Bronchial epithelial cell (primary cell): Measurements from ENCODE around the gene CLOCK. TPM values are rescaled to one million over a fixed set of nuclear protein-coding genes. Genes with fewer than 3 reads are reported as not detected.
"Not testable (repeated sequence)": the region's sequence is repeated elsewhere in the genome, so short reads cannot be mapped to it uniquely, and the experiment has no call there.

Experiments
- DNase-seq: peaks from one replicate; pipeline ENCODE4 v3.0.0-alpha.2; 2010; ENCODE audit warnings: low read depth
- FAIRE-seq: peaks from 2 replicates; lab custom pipeline; 2011; peaks lifted over from hg19 to GRCh38; lab: Jason Lieb, UNC
- H3K27me3 ChIP-seq: 2 replicates; pipeline ENCODE4 v1.5.1; 2011; ENCODE audit warnings: low read length; ENCODE audit not compliant: control insufficient read depth, insufficient read depth
- H3K36me3 ChIP-seq: 2 replicates; pipeline ENCODE4 v1.5.1; 2011; ENCODE audit warnings: low read length; ENCODE audit not compliant: control insufficient read depth, insufficient read depth
- H3K4me3 ChIP-seq: 2 replicates; pipeline ENCODE4 v1.5.1; 2011; ENCODE audit warnings: mild to moderate bottlenecking, low read depth, low read length, control low read depth
- total RNA-seq: library from RNA; depleted of rRNA; stranded (reverse); fragments of >200 nt; gene quantifications from 2 replicates; pipeline ENCODE4 v1.2.1, GENCODE V29; 2014
- TF ChIP-seq, protein P1 (sequence below): IDR thresholded peaks from 2 replicates; pipeline ENCODE4 v1.5.1; 2011; ENCODE audit warnings: mild to moderate bottlenecking, moderate library complexity, low read length, control low read depth, inconsistent platforms; ENCODE audit not compliant: insufficient read depth, severe bottlenecking

Gene CLOCK
- total RNA-seq, 1 donor from 2014 or later = 20.8 TPM

DNA sequence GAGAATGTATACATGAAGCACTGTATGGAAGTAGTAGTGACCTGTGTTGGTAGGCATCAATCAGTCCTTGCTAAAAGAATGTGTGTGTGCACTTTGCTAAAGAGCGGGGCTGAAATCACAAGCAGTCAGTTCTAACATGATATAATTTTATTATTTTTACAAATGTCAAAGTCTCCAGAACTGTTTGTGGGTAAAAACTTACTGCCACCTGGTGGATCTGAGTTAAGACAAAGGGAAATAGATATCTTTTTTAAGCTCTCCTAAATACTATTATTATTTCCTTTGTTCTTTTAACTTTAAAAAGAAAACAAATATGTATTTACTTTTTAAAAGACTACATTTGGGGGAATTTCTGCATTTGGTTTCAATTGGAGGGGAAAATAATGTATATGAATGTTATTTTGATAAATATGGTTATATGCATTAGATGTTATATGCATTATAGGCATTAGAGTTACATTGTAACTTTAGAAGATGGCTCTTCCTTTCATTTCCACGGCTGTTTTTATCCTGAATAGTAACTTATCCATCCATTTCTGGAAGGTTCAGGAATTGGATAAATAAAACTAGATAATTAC lies 7.8 kb upstream of the CLOCK start:
- H3K27me3 ChIP-seq = no peaks in the 10 kb centered on the region
- TF ChIP-seq, protein P1, sequence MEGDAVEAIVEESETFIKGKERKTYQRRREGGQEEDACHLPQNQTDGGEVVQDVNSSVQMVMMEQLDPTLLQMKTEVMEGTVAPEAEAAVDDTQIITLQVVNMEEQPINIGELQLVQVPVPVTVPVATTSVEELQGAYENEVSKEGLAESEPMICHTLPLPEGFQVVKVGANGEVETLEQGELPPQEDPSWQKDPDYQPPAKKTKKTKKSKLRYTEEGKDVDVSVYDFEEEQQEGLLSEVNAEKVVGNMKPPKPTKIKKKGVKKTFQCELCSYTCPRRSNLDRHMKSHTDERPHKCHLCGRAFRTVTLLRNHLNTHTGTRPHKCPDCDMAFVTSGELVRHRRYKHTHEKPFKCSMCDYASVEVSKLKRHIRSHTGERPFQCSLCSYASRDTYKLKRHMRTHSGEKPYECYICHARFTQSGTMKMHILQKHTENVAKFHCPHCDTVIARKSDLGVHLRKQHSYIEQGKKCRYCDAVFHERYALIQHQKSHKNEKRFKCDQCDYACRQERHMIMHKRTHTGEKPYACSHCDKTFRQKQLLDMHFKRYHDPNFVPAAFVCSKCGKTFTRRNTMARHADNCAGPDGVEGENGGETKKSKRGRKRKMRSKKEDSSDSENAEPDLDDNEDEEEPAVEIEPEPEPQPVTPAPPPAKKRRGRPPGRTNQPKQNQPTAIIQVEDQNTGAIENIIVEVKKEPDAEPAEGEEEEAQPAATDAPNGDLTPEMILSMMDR = peak; percentile 21
- DNase-seq (peak; percentile 40), FAIRE-seq (no peak)
- no peaks in the 10 kb centered on the region for H3K36me3 ChIP-seq
- H3K4me3 ChIP-seq = no peak overlapping the region

DNA sequence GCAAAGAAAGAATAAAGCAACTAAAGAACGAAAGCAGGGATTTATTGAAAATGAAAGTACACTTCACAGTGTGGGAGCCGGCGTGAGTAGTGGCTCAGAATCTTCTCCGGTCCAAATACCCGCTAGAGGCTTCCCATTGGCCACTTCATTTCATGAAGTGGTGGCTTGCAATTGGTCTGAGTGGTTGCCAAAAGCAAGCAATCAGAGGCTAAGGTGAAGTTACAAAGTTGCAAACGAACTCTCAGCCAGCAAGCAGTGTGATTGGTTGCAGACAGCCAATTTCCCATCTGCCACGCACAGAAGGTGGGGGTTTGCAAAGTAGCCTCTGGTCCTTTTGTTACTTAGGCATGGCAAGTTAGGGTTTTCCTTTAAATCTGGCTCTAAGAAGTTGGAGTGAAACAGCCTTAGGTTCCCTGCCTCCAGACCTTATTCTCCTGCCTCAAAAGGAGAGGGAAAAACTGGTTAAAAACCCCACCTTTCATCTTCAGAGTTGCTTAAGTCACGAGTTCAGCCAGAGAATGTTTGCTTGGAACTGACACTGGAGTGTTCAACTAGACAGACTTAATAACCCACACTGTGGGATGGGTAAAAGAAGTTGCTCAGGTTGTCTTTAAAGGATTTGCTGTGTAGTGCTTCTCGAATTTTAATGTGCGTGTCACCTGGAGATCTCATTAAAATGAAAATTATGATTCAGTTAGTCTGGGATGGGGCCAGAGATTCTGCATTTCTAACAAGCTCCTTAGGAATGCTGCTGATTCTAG lies 6.9 kb upstream of the CLOCK start:
- no peaks in the 10 kb centered on the region for H3K27me3 ChIP-seq
- DNase-seq (no peak), FAIRE-seq (no peak)
- TF ChIP-seq, protein P1 = no peak
- H3K36me3 ChIP-seq = no peaks in the 10 kb centered on the region
- H3K4me3 ChIP-seq = no peak overlapping the region

DNA sequence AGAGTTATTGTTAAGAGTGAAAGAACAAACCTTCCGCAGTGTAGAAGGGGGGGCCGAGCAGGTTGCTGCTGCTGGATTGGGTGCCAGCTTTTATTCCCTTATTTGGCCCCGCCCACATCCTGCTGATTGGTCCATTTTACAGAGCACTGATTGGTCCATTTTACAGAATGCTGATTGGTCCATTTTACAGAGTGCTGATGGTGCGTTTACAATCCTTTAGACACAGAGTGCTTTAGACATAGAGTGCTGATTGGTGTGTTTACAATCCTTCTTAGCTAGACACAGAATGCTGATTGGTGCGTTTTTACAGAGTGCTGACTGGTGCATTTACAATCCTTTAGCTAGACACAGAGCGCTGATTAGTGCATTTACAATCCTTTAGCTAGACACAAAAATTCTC lies 5.3 kb upstream of the CLOCK start:
- not testable (repeated sequence) for DNase-seq, H3K27me3 ChIP-seq, FAIRE-seq, H3K4me3 ChIP-seq, H3K36me3 ChIP-seq

DNA sequence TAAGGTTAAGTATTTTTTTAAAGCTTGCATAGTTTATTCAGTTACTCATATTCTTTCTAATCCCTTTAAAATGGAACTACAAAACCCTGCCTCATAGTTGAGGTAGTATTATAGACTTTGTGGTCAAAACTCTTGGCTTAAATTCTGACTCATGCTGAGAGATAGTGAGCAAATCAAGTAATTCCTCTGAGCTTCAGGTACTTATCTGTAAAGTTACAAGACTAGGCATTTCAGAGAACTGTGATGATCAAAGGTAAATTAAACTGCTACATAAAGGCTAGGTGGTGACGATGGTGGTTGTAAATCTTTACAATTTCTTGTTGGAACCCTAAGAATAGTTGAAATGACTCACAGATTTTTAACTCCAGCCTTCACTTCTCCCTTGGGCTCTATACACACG lies 3.2 kb upstream of the CLOCK start:
- H3K4me3 ChIP-seq = no peak overlapping the region
- TF ChIP-seq, protein P1 = no peak
- H3K36me3 ChIP-seq = no peaks in the 10 kb centered on the region
- DNase-seq = peak; percentile 98
- no peaks in the 10 kb centered on the region for H3K27me3 ChIP-seq
- FAIRE-seq = no peak

DNA sequence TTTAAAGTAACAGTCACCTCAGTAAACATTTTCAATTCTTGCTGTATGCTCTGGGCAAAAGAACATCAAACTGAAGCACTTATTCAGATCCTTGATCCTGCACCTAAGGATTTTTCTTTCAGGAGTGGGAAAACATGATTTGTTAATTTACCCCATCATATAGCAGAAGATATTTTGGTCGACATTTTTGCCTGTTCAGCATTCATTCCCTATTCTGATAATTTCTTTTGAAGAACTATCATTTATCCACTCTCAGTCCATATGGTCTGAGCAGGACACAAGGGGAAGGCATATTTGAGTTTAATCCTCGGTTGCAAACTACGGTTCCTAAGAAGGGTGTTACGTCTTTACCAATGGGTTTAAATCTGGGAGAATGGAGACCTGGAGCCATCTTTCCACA lies 1.2 kb upstream of the CLOCK start:
- H3K27me3 ChIP-seq = no peaks in the 10 kb centered on the region
- FAIRE-seq = no peak
- H3K36me3 ChIP-seq = no peaks in the 10 kb centered on the region
- DNase-seq = no peak
- H3K4me3 ChIP-seq = no peak overlapping the region
- TF ChIP-seq, protein P1 = no peak

DNA sequence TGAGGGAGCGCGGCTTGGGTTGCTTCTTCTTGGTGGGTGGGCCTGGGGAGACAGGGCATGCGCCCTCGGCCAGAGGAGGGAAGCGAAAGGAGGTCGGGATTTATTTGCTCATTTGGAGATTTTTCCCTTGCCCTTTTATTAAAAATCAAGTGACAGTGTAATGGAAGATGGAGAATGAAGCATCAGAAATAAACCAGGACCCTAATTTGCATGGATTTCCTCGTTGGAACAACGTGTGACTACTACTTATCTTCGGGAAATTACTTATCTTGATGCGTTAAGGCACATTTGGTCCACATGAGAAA lies 709 bp upstream of the CLOCK start:
- no peak for FAIRE-seq
- Histone ChIP-seq H3K27me3 (no peaks in the 10 kb centered on the region), H3K36me3 (no peaks in the 10 kb centered on the region), H3K4me3 (peak overlapping the region; percentile 82)
- TF ChIP-seq, protein P1 = no peak
- DNase-seq = no peak
